ENCODE data around the gene ATXN3.

- TF ChIP-seq, protein P1, sequence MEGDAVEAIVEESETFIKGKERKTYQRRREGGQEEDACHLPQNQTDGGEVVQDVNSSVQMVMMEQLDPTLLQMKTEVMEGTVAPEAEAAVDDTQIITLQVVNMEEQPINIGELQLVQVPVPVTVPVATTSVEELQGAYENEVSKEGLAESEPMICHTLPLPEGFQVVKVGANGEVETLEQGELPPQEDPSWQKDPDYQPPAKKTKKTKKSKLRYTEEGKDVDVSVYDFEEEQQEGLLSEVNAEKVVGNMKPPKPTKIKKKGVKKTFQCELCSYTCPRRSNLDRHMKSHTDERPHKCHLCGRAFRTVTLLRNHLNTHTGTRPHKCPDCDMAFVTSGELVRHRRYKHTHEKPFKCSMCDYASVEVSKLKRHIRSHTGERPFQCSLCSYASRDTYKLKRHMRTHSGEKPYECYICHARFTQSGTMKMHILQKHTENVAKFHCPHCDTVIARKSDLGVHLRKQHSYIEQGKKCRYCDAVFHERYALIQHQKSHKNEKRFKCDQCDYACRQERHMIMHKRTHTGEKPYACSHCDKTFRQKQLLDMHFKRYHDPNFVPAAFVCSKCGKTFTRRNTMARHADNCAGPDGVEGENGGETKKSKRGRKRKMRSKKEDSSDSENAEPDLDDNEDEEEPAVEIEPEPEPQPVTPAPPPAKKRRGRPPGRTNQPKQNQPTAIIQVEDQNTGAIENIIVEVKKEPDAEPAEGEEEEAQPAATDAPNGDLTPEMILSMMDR (IDR thresholded peaks at IDR 0.05; ENCODE audit: low read depth, low read length, poor library complexity, severe bottlenecking): no peak
- no peak for TF ChIP-seq EZH2phosphoT487 (IDR thresholded peaks at IDR 0.05; ENCODE audit: borderline replicate concordance, low read length)
These were observed 96.8 kb downstream of the ATXN3 start for GRCh38 chr14:92009604-92010003.

Data from DOHH2 (cell line).